Measurements from ENCODE around the gene DOK6.

Gene DOK6

DNA sequence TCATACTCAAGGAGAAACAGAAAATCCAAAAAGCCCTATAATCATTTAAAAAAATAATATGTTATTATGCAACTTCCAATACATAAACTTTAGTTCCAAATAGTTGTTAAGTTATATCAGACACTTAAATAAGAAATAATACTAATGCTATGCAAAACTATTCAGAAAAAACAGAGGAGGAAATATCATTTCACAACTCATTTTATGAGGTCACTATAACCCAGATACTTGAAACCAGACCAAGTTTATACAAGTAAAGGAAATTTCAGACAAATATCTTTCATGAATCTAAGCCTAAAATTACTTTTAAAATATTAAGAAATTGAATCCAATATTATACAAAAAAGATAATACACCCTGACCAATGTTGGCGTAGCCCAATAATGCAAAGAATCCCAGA is 286.2 kb downstream of the DOK6 start:
- H3K4me3 ChIP-seq (ENCODE audit: low read length), result no peak overlapping the region
- TF ChIP-seq ZNF274 (IDR thresholded peaks at IDR 0.05; ENCODE audit: low read depth, low read length), result no peak

DNA sequence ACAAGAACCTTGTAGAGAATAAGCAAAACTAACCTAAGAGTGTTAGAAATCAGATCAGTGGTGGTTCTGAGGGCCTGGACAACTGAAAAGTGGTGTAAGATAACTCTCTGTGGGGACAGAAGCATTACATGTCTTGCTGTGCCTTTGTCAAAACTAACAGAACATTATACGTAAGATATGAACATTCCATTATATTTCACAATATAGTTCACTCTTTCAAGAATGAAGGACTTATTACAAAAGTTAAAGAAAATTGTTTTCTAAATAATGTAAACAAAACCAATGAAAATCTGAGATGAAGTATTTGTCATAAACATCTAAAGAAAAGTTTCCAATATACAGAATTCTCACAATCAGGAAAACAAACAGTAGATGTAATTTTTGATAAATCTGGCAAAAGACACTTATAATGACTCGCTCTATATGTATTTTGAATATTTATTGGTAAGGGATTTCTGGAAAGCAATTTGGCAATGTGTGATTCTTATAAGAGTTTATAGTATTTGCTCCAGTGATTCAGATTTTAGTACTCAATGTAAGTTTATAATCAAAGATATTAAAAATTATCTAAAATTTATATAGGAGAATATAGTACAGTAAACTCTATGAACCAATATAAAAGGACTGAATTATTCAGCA is 288.6 kb downstream of the DOK6 start:
- no peak overlapping the region for H3K4me3 ChIP-seq (ENCODE audit: low read length)
- TF ChIP-seq ZNF274 (IDR thresholded peaks at IDR 0.05; ENCODE audit: low read depth, low read length), result no peak

DNA sequence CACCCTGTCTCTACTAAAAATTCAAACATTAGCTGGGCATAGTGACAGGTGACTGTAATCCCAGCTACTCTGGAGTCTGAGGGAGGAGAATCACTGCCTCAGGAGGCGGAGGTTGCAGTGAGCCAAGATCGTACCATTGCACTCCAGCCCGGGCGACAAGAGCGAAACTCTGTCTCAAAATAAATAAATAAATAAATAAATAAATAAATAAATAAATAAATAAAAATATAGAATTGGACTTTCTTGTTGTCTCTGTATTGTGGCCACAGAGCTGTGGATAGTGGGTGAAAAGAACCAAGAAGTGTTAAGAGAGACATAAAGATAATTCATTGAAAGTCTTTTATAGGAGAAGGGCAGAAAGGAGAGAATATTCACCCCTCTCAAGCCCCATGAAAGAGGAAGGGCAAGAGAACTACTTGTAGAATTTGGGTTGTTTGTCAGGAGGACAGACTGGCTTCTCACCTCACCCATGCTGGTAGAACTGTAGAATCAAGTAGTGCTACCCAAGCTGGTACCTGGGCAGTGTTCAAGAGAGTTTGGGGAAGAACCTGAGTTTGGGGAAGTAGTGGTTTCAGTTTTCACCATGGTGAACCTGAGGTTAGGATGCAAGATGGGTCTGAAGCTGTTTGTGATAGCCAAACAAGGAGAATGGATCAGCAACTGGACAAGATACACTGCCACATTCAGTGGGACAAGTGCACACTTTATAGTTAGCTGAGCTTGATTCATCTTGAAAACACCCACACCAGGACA is 290.5 kb downstream of the DOK6 start:
- no peak overlapping the region for H3K4me3 ChIP-seq (ENCODE audit: low read length)
- no peak for TF ChIP-seq ZNF274 (IDR thresholded peaks at IDR 0.05; ENCODE audit: low read depth, low read length)

GRCh38 chr18:69697069-69697468 is 296.4 kb downstream of the DOK6 start:
- no peak overlapping the region for H3K4me3 ChIP-seq (ENCODE audit: low read length)
- no peak for TF ChIP-seq ZNF274 (IDR thresholded peaks at IDR 0.05; ENCODE audit: low read depth, low read length)

DNA sequence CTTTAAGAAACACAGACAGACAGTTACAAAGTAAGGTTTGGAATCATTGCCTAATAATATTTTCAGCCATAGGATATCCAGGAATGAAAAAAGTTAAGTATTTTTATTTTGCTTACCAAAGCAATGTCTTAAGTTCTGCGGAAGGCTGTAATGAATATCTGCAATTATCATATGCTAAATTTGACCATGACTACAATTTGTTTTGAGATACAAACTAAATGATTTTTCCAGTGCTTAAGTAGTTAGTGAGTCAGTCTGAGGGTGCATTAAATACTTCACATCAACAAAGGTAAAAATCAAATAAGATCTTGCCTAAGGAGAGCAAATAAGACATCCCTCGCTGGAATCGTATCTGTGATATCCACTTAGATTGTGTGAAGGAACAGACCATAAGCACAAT is 297.0 kb downstream of the DOK6 start:
- H3K4me3 ChIP-seq (ENCODE audit: low read length), result no peak overlapping the region
- no peak for TF ChIP-seq ZNF274 (IDR thresholded peaks at IDR 0.05; ENCODE audit: low read depth, low read length)

GRCh38 chr18:69701305-69701704 is 300.6 kb downstream of the DOK6 start:
- no peak overlapping the region for H3K4me3 ChIP-seq (ENCODE audit: low read length)
- TF ChIP-seq ZNF274 (IDR thresholded peaks at IDR 0.05; ENCODE audit: low read depth, low read length), result no peak

GRCh38 chr18:69703461-69703860 is 302.8 kb downstream of the DOK6 start:
- no peak for TF ChIP-seq ZNF274 (IDR thresholded peaks at IDR 0.05; ENCODE audit: low read depth, low read length)
- no peak overlapping the region for H3K4me3 ChIP-seq (ENCODE audit: low read length)

DNA sequence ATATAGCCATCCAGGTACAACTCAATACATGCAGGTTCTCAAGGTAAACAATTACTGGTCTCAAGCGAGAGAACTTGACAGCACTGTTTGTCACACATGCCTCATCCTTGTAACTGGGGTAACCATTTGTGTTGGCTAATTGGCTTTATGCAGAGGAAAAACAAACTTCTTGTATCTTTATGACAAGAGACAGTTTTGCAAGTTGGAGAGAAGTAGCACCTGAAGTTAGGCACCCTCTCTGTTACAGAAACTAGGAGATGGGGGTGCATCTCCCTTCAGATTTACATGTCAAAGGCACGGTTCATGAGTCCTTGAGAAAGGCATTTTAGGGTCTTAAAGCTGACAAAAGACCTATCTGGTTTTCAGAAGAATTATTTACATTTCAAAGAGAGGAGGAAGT is 305.3 kb downstream of the DOK6 start:
- TF ChIP-seq ZNF274 (IDR thresholded peaks at IDR 0.05; ENCODE audit: low read depth, low read length), result no peak
- no peak overlapping the region for H3K4me3 ChIP-seq (ENCODE audit: low read length)

DNA sequence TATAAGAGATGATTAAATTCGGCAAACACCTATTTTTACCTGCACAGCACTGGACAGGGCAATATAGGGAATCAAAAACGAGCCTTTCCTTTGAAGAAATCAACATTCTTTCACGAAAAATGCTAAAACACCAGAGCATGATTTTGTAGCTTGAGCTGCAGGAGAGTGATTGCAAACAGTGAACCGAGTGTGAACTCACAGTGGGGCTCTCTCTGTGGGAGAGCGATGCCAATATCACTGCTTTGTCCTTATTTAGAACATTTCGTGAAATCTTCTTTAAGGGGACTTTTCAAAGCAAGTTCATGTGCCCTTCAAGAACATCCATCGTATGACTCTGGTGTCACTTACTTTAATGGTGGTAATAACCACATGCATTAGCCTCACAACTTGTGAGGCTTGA is 308.2 kb downstream of the DOK6 start:
- H3K4me3 ChIP-seq (ENCODE audit: low read length), result no peak overlapping the region
- no peak for TF ChIP-seq ZNF274 (IDR thresholded peaks at IDR 0.05; ENCODE audit: low read depth, low read length)

DNA sequence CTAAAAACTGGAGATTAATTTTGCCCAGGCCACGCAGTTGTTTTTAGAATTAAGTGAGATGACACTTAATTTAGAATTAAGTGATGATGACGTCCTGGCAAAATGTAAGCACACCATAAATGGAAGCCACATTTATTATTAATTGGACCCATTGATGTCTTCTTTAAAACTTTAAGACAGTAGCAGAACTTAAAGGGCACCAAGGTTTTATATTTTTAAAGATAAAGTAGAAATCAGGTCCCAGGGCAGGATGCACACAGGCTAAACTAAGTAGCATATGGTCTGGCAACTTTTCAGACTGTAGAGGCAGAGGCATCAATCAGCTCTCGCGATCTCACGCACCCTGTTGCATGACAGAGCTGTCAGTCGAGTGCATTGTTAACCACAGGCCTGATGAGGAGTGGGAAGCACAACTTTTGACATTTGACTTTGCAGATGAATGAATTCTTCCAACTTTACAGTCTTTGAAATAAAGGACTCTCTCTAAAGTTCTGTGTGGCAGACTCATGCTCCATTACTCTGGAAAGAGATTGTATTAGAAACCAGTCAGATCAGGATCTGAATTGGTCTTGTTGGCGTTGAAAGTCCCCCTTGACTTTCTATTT is 314.6 kb downstream of the DOK6 start:
- no peak overlapping the region for H3K4me3 ChIP-seq (ENCODE audit: low read length)
- TF ChIP-seq ZNF274 (IDR thresholded peaks at IDR 0.05; ENCODE audit: low read depth, low read length), result no peak

- no peak overlapping the region for H3K4me3 ChIP-seq (ENCODE audit: low read length)
- TF ChIP-seq ZNF274 (IDR thresholded peaks at IDR 0.05; ENCODE audit: low read depth, low read length), result no peak
These were observed 316.9 kb downstream of the DOK6 start for GRCh38 chr18:69717586-69717985.

- TF ChIP-seq ZNF274 (IDR thresholded peaks at IDR 0.05; ENCODE audit: low read depth, low read length), result no peak
- H3K4me3 ChIP-seq (ENCODE audit: low read length), result no peak overlapping the region
These were observed 318.3 kb downstream of the DOK6 start for GRCh38 chr18:69718912-69719547.

DNA sequence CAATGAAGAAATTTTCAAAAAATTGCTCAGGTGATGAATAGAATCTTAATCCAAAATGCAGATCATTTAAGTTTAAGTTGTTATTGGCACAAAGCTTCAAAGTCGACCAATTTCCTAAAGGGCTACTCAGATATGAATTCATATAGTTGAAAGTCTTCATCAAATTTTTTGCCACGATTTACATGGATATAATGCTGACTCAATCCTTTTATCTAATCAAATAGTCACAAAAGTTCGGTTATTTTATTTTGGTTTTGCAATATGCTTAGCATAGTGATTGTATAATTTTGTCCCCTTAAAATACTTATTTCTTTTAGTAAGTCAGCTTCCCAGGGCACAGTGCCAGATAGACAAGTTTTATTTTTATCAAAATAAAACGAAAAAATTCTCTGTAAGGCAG is 319.7 kb downstream of the DOK6 start:
- no peak for TF ChIP-seq ZNF274 (IDR thresholded peaks at IDR 0.05; ENCODE audit: low read depth, low read length)

GRCh38 chr18:69723434-69723833 is 322.7 kb downstream of the DOK6 start:
- no peak for TF ChIP-seq ZNF274 (IDR thresholded peaks at IDR 0.05; ENCODE audit: low read depth, low read length)
- H3K4me3 ChIP-seq (ENCODE audit: low read length), result no peak overlapping the region

More for the DNA sequence above, 319.7 kb downstream of the DOK6 start:
- no peak overlapping the region for H3K4me3 ChIP-seq (ENCODE audit: low read length)

DNA sequence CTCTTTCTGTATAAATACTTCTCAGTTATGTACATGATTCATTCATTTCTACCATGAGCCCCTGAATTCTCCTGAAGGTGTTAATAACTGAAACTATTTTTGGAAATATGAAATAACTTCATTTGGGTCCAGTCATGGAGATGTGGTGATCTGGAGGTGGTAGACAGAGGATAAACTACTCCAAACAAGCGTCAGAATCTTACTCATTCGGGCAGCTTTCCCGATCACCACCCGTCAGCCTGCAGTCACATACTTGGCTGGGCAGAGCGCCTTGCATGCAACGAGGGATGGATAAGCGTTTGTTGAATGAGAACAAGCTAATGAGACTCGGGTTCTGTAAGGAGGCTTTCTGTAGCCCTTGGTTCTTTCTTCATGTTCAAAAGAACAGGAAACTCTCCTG is 324.3 kb downstream of the DOK6 start:
- TF ChIP-seq ZNF274 (IDR thresholded peaks at IDR 0.05; ENCODE audit: low read depth, low read length), result no peak
- H3K4me3 ChIP-seq (ENCODE audit: low read length), result no peak overlapping the region
